Left colon (tissue), 2 donors: ENCODE data around the gene CDC42EP3. TPM values are rescaled to one million over a fixed set of nuclear protein-coding genes. Genes with fewer than 3 reads are reported as not detected.

Experiments
- ATAC-seq: fragments of 200-7000 bp; cut with Tn5 transposase; one replicate; pipeline ENCODE4 v1.9.1; 2020; ENCODE audit warnings: mild to moderate bottlenecking, moderate library complexity
- DNase-seq, 2 donors: peaks; one replicate each; pipeline ENCODE4 v3.0.0-alpha.2; 2020
- intact Hi-C, 2 donors: fragments of 100-400 bp; cut with DNase I in 1 of 2; cut with micrococcal nuclease in 1 of 2; formaldehyde crosslinking; loops; one replicate each; pipeline versions ENCODE4 v1.11.2 to v1.14.0; 2022; cut with DNase I, micrococcal nuclease
- total RNA-seq, 2 donors: library from RNA; stranded (reverse); fragmentation: NEBNext Ultra II Directional; extraction: Animal tissue kit (Norgen Biotek cat#: 25700); gene quantifications; one replicate each; pipeline ENCODE4 v1.2.1, GENCODE V29; 2021
- donor health status: DM: no; HTN: no; CAD: no.
- donor health status: DM: yes; HTN: yes; CAD: no.

CDC42EP3 gene
- total RNA-seq, 2 donors from 2014 or later = 19.5 to 46.7 TPM

DNA sequence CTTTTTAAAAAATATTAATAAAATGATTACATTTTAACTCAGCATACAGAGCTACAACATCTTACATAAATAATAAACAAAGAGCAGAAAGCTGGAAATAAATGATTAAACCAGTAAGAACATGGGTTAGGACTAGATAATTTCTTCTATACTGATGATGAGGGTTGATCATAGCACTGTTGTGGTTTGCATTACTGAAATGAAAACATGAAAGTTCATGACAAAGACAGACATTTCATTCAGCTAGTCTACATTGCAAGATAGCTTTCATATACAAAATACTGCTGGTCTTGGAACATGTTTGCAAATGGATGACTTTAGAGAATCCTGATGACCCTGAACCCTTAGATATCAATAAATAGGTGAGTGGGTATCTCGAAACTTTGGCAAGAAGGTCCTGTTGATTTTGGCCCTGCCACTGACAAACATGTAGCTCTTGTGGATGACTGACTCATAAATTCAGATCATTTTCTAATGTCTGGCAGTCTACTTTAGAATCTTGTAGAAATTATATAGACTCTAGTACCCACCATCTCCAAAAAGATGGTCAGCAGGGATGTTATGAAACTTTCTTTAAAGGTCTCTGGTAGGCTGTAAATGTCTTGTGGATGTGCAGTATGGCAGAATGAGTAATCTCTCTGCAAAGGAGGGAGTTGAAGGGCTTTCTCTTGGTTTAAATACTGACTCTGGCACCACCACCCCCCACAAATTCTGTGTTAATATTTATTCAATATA is 15.5 kb upstream of the CDC42EP3 start:
- intact Hi-C loops = no loop called here
- no peak for ATAC-seq
- DNase-seq = no peak

DNA sequence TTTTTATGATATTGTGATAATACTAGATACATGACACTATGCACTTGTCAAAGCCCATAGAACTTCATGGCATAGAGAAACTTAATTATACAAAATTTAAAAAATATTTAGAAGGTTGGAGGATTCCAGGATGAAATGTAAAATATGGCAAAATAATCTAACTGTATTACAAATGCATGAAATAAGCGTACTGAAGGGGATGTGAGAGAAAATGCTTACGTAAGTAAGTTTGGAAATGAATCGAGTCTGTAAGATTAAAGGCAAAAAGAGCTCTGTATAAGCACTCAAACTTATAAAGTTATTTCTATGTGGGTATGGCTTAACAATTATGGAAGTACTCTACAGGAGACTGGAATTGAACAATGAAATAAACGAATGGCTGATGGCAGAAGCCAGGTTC is 13.4 kb upstream of the CDC42EP3 start:
- intact Hi-C loops = no loop called here
- ATAC-seq = no peak

DNA sequence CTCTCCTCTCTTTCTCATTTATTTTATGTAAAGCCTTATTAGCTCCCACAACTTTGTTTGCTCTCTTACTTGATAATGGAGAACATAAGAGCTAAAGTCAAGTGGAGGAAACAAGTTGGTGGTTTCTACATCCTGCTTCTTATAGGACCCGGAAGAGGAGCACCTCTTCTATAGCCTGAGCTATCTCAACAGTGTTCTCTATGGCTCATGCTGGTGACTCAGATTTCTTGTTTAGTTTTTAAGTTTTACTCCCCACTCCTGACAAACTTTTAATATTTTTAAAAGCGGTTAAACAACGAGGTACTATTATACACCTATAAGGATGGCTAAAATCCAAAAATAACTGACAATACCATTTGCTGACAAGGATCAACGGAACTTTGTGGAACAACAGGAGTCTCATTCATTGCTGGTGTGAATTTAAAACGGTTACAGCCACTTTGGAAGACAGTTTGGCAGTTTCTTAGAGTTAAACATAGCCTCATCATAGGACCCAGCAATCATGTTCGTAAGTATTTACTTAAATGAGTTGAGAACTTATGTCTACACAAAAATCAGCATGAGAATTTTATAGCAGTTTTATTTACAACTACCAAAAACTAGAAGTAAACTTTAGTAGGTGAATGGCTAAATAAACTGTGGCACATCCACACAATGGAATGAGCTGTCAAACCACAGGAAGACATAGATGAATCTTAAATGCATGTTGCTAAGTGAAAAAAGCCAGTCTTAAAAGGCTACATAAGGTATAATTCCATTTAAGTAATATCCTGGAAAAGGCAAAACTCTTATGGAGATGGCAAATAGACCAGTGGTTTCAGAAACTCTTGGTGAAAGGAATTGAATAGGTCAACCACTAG is 12.7 kb upstream of the CDC42EP3 start:
- peak; percentile 65 for ATAC-seq
- intact Hi-C loops = no loop called here
- DNase-seq = no peak

More for the DNA sequence above, 13.4 kb upstream of the CDC42EP3 start:
- DNase-seq = no peak

DNA sequence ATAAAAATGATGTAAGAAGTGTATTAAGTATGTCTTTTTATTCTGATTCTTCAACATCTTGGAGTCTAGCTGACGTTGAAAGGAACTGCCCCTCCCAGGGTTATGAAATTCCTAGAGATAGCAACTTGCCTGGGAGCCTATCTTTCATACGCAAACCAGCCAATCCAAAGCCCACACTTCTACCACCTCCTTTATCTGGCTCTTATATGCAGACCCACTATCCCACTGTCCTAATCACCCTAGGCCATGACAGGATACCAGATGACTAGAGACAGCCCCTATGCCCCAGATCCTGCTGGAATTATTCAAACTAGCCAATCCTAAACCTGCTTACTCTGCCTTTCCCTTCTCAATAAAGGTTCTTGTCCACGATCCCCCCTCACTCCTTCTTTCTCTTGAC is 11.8 kb upstream of the CDC42EP3 start:
- intact Hi-C loops = no loop called here
- DNase-seq (no peak), ATAC-seq (no peak)

DNA sequence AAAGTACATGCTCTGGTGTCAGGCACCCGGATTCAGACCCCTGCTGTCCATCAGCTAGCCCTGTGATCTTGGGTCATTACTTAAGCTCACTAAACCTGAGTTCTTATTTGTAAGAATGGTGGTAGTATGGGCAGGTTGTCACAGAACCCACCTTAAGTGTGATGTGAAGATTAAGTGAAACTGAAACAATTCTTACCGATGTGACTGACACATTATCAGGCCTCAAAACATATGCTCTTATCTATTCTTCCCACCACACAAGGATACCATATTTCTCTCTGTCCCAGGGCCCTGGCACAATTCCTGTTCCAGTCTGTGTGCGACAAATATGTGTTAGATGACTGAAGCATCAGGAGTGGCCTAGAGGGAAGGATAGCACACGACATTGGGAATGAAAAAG is 11.0 kb upstream of the CDC42EP3 start:
- DNase-seq (no peak), ATAC-seq (no peak)
- intact Hi-C loops = no loop called here

DNA sequence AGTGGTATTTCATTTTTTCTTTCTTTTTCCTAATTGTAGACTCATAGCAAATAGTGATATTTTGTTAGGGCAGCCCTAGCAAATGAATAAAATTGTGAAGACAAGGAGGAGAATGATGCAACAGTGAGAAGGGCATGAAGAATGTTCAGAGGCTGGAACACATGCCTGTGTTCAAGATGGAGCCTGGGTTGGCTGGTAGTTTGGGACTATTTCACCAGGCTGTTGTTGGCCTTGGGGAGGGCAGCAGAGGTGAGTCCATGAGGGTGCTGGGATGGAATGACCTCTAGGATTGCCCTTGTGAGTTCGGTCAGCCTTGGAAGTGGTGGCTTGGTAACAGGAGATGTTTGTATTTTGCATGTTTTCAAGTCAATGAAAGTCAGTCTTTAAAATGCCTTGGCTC is 10.1 kb upstream of the CDC42EP3 start:
- DNase-seq (no peak), ATAC-seq (no peak)
- intact Hi-C loops = no loop called here

DNA sequence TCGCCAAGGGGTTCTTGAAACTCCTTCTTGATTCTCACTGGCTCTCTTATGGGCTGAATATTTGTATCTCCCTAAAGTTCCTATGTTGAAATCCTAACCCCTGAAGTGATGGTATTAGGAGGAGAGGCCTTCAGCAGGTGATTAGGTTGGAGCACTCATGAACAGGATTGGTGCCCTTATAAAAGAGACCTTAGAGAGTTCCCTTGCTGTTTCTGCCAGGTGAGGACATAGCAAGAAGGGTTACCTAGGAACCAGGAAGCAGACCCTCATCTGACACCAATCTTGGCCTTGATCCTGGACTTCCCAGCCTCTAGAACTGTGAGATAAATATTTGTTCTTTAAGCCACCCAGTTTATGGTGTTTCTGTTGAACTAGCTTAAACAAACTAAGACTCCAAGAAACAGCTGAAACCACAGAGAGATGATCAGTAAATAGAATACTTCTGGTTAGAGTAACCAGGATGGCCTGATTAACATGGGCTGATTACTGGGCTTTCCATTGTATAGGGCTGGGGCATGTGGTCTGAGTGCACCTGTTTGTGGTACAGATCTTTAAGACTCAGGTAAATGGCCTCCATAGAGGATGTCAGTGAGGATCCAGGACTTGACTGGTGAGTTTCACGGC is 7.7 kb upstream of the CDC42EP3 start:
- peak; percentile 85 for ATAC-seq
- intact Hi-C loops = no loop called here
- DNase-seq = no peak

DNA sequence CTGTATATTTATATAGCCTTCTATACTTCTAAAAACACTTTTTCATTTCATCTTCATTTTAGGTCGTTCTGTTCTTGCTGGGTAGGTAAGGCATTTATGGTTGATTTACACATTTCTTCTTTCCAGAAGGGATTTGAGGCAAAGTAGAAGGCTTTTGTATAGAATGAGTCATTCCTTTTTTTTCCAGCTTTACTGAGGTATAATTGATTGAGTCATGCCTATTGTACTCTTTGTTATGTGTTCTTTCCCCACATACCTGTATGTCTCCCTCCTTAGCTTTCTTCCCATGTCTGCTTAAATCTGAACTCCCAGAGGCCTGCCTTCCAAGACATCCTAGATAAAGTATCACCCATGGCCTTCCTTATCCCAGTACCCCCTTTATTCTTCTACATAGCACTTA is 4.8 kb upstream of the CDC42EP3 start:
- no peak for ATAC-seq
- intact Hi-C loops = no loop called here
- DNase-seq = no peak

DNA sequence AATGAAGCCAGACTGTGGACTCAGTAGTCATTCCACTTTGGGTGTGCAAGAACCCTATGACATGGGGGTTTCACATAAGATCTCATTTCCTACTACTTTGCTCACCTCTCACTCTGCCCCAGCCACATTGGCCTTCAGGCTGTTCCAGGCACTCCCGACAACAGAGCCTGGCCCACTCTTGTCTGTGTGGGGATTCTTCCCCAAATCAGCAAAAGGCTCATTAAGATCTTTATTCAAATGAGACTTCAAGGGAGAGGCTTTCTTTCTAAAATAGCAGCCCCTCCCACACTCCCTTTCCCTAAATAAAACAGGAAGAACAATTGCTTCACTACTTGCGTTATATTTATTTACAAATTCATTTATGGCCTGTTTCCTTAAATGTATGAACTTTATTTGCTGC is 3.5 kb upstream of the CDC42EP3 start:
- no peak for DNase-seq
- intact Hi-C loops = no loop called here
- ATAC-seq = no peak

DNA sequence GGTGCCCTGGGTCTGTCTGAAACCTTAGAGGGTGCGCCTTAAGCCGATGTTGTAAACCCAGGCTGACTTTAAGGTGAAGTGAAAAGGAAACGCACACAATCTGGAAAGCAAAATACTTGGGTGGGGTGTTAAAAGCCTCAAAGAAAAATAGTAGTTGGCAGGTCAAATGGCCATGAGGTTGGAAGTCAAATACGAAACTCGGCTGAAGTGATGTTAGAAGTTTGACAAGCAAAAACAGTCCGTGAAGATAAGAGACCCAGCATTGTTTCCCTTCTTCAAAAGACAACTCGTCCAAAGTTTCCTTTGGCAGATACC is 1.4 kb upstream of the CDC42EP3 start:
- no peak for ATAC-seq
- intact Hi-C loops = no loop called here
- no peak for DNase-seq

DNA sequence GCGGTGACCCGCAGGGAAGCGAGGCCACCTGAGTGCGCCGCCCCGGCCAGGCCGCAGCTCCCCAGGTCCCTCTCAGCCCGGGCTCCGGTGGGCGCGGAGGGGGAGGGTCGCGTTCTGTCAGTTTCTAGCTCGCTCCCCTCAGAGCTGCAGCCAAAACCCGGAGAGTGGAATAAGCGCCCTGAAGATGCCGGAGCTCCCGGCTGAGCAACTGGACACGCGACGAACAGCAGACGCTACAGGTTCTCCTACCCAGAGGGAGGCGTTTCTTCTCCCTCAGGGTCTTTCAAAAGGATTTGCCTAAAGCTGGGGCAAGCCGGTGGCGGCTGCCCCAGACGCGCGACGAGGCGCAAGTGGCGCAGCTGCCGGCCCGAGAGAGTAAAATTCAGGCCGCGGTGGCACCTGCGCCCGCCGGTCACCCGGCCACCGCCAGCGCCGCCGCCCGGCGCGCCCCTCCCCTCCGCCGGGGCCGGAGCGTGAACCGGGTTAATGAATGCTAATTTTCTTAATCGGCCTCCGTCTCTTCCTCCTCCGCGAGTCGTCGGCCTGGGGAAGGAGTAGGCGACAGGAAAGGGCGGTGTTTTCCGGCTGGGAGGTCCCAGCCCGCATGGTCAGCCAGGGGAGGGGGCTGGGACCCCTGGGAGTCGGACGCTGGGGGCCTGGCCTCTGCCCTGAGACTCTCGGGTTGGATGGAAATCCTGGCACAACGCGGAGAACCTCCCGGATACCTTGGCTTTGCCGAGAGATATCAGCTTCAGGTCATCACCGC is 845 bp upstream of the CDC42EP3 start:
- ATAC-seq (peak; percentile 60), DNase-seq (peak; percentile 75 to 84)
- intact Hi-C loops = no loop called here

DNA sequence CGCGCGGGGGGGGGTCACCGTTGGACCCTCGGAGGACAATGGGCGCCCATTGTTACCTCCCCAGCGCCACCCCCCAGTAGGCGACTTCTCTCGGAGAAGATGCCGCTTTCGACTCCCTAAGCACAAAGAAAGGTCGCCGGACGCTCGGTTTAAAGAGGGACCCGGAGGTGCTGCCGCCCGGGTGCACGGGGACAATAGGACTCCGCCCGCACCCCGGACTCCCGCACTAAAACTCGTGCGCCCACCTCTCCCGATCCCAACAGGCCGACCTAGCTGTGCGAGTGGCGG is 318 bp upstream of the CDC42EP3 start:
- intact Hi-C loops = no loop called here
- no peak for ATAC-seq
- no peak for DNase-seq

DNA sequence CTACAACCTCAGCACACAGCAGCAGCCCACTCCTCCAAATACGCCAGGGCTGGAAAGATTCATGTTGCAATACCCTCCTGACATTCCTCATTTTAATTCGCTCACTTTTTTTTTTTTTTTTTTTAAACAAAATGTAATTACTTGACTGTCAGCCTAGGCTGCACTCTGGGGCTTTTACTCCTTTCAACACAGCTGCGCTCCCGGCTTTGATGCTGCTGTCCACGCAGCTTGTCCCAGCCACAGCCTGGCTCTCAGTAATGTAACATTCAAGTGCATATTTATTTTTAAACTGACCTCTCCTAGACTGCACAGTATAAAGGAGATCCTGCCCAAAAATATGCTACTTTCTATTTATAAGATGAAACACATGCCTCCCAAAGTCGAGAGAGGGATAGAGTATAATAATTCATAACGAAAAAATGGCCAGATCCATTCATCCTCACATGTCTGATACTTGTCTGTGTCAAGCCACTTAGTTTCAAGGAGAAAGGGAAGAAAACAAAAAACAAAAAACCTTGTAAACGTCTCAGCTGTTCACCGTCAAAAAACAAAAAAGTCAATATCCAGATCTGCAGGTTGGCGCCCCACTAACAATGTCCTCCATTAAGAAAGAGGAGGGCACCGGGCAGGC is 949 bp downstream of the CDC42EP3 start:
- DNase-seq (peak in 1 of 2 donors; percentile 32), ATAC-seq (no peak)
- intact Hi-C loops = no loop called here

DNA sequence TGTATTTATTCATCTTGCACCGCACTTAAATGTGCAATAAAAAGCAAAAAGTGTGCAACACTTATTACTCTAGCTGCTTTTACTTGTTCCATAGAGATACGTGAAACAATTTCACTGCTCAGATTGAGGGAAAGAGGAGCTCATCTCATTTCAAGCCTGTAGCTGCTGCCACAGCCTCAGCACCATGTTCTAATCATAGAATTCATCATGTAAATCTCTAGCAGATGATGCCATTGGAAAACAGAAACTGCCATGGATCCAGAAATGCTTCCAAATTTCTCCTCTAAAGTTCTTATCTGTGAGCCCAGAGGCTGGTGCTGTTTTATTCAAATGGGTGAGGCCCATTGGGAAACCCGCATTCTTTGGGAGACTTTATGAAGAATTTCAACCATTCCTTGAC is 2.0 kb downstream of the CDC42EP3 start:
- intact Hi-C loops = no loop called here
- DNase-seq = no peak
- ATAC-seq = no peak

DNA sequence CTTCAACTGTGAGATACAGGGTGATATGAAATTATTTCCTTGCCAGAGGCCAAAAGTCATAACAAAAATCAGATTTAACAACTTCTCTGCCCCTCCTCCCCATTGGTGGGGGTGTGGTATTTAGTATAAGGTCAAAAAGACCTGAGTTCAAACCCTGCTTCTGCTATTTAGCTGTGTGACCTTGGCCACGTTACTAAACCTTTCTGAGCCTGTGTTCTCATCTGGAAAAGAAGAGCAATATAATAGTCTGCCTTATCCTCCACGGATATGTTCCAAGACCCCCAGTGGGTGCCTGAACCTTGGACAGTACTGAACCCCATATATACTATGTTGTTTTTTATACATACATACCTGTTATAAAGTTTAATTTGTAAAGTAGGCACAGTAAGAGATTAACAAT is 3.7 kb downstream of the CDC42EP3 start:
- intact Hi-C loops = no loop called here
- ATAC-seq (no peak), DNase-seq (no peak)

DNA sequence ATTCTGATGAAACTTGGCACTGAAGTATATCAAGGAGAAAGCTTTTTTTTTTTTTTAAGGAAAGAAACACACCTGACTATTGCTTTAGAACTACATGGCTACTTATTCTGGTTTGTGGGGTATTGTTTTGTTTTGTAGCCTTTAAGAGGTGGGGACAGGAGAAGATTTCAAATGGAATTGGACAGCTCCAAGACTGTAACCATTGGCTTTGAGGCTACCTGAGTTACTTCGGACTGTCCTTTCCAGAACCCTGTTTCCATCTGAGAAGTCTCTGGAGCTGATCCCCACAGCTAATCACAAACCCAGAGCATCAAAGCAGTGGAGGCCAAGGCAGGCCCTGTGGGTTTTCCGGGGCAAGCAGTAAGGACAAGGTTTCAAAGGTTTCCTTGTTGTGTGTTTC is 4.7 kb downstream of the CDC42EP3 start:
- intact Hi-C loops = no loop called here
- DNase-seq (no peak), ATAC-seq (no peak)

DNA sequence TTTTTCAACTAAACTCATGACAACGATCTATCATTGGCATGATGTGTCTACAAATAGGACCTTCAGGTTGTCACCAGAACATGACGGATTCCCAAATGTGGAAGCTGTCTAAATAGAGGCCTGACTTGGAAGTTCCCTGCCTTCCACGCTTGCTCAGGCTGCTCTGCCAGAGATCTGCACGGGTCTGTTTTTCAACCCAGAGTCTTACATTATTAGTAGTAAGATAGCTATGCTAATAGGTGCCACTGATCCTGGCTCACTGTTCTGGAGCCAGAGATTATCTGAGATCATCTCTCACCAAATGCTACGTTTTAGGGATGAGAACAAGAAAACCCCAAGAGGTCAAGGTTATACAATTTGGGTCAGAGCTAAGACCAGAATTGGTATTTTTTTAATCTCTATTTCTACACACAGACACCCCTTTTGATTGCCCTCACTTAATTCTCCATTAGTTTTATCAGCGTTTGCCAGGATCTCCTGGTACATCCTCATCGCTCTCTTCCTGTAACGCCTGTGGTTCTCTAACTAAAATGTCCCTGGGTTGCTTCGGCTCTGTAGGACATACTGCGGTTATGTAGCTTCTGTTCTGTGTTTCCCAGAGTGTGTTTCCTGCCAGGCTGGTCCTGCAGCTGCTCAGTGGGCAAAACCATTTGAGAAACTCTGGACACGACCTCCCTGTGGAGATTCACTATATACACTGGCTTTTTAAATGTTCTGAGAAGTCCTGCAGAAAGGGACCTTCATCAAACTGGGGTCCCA is 5.7 kb downstream of the CDC42EP3 start:
- intact Hi-C loops = no loop called here
- no peak for DNase-seq
- no peak for ATAC-seq

DNA sequence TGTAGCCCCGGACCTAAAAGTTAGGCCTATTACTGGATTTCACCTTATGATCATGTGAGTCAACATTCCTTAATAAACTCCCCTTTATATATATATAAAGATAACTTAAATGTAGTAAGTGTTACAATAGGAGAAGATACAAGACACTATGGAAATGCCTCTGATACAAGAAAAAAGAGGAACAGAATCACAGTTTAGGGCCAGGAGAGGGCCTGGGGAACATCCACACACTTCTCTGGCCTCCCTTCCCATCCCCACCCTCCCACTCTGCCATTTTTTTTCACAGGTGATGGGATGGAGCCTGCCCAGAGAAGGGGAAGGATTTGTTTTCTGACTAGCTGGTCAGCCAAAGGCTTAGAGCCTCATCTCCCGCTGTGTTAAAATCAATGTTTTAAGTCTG is 6.4 kb downstream of the CDC42EP3 start:
- intact Hi-C loops = no loop called here
- no peak for ATAC-seq
- no peak for DNase-seq

DNA sequence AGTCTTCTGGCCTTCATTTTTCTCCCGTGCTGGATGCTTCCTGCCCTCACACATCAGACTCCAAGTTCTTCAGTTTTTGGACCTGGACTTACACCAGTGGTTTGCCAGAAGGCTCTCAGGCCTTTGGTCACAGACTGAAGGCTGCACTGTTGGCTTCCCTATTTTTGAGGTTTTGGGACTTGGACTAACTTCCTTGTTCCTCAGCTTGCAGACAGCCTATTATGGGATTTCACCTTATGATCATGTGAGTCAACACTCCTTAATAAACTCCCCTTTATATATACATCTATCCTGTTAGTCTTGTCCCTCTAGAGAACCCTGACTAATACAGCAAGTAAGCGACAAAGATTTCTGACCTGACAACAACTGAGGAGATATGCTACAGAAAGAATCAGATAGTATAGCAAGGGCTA is 7.2 kb downstream of the CDC42EP3 start:
- intact Hi-C loops = no loop called here
- ATAC-seq = no peak
- DNase-seq = no peak
